ENCODE data around the gene CRB2. TPM values are rescaled to one million over a fixed set of nuclear protein-coding genes. Genes with fewer than 3 reads are reported as not detected.
A peak's percentile ranks its signal among the peaks of the same experiment; 100 is the strongest.

CRB2 gene
- total and polyA plus RNA-seq, 7 donors = 0.01 to 0.05 (median 0.03) TPM; not detected in 4

DNA sequence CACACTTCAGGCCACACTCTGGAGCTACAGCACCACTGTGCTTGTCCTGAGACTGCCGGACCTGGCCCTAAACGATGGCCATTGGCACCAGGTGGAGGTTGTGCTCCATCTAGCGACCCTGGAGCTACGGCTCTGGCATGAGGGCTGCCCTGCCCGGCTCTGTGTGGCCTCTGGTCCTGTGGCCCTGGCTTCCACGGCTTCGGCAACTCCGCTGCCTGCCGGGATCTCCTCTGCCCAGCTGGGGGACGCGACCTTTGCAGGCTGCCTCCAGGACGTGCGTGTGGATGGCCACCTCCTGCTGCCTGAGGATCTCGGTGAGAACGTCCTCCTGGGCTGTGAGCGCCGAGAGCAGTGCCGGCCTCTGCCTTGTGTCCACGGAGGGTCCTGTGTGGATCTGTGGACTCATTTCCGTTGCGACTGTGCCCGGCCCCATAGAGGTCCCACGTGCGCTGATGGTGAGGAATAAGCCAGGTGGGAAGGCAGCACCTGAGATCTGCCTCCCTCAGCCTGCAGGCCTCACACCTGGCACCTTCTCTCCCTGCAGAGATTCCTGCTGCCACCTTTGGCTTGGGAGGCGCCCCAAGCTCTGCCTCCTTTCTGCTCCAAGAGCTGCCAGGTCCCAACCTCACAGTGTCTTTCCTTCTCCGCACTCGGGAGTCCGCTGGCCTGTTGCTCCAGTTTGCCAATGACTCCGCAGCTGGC, 14.7 kb downstream of the CRB2 start:
- Histone ChIP-seq H3K27me3 (ENCODE audit: insufficient read depth in 3 of 3, low read length in 2 of 3) (peaks cover 0 to 75% (median 28%) of the 10 kb centered on the region in 3 donors), H3K9me3 (no peaks in the 10 kb centered on the region), H3K4me1 (no peaks in the 10 kb centered on the region), H3K36me3 (ENCODE audit: insufficient read depth in 1 of 2, low read depth in 1 of 2) (no peaks in the 10 kb centered on the region), H3K4me3 (no peak overlapping the region), H3K27ac (no peak overlapping the region)
- DNase-seq (no peak), ATAC-seq (no peak)
- intact Hi-C loops (cut with DNase I) = no loop called here
- WGBS, 3 donors = 80 to 89% (median 84%) methylated on average over 27 to 29 of the region's 29 CpGs
- TF ChIP-seq CTCF (IDR thresholded peaks at IDR 0.05) = no peak

- H3K4me1 ChIP-seq = no peaks in the 10 kb centered on the region
- WGBS, 3 donors = 65 to 71% (median 69%) methylated on average over 18 of the region's 18 CpGs
- peaks cover 0 to 79% (median 31%) of the 10 kb centered on the region in 3 donors for H3K27me3 ChIP-seq (ENCODE audit: insufficient read depth in 3 of 3, low read length in 2 of 3)
- H3K36me3 ChIP-seq (ENCODE audit: insufficient read depth in 1 of 2, low read depth in 1 of 2) = no peaks in the 10 kb centered on the region
- no peaks in the 10 kb centered on the region for H3K9me3 ChIP-seq
- ATAC-seq (no peak), DNase-seq (no peak)
- H3K27ac ChIP-seq = no peak overlapping the region
- intact Hi-C loops (cut with DNase I) = no loop called here
- TF ChIP-seq CTCF (IDR thresholded peaks at IDR 0.05) = no peak
- H3K4me3 ChIP-seq = no peak overlapping the region
These were observed 15.2 kb downstream of the CRB2 start for GRCh38 chr9:123371228-123371584.

DNA sequence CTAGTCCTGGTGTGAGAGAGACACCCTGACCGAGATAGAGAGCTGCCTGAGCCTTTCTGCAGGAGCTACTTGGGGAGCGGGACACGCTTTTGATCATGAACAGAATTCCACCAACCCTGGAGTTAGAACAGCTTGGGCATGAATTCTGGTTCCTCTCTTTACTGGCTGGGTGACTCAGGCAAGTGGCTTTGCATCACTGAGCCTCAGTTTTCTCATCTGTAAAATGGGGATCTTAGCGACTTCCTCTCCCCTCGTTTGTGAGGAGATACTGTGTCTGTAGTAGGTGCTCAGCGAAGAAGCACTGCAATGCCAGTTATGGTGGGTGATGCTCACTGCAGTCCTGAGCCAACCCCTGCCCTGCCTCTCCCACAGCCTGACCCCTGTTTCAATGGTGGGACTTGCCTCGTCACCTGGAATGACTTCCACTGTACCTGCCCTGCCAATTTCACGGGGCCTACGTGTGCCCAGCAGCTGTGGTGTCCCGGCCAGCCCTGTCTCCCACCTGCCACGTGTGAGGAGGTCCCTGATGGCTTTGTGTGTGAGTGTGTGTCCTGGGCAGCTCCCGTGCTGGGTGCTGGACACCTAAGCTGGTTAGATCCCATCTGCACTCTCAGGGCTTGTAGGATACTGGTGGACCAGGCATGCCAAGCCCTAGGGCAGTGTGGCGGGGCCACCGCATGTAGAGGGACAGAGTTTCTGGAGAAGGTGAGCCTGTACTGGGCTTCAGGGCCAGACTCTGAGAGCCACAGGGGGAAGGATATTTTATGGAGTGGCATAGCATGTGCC, 16.0 kb downstream of the CRB2 start:
- Histone ChIP-seq H3K27ac (no peak overlapping the region), H3K27me3 (ENCODE audit: insufficient read depth in 3 of 3, low read length in 2 of 3) (peaks cover 0 to 82% (median 31%) of the 10 kb centered on the region in 3 donors), H3K36me3 (ENCODE audit: insufficient read depth in 1 of 2, low read depth in 1 of 2) (no peaks in the 10 kb centered on the region), H3K4me1 (no peaks in the 10 kb centered on the region), H3K9me3 (no peaks in the 10 kb centered on the region), H3K4me3 (no peak overlapping the region)
- intact Hi-C loops (cut with DNase I) = no loop called here
- no peak for TF ChIP-seq CTCF (IDR thresholded peaks at IDR 0.05)
- 74 to 81% (median 79%) methylated on average over 14 of the region's 14 CpGs for WGBS, 3 donors
- DNase-seq (no peak), ATAC-seq (no peak)

GRCh38 chr9:123372766-123373446, 16.9 kb downstream of the CRB2 start:
- WGBS, 3 donors = 30 to 54% (median 49%) methylated on average over 27 to 58 of the region's 58 CpGs
- Histone ChIP-seq H3K4me3 (peak overlapping the region; percentile 15), H3K27me3 (ENCODE audit: insufficient read depth in 3 of 3, low read length in 2 of 3) (peaks cover 0 to 79% (median 27%) of the 10 kb centered on the region in 3 donors), H3K36me3 (ENCODE audit: insufficient read depth in 1 of 2, low read depth in 1 of 2) (no peaks in the 10 kb centered on the region), H3K4me1 (no peaks in the 10 kb centered on the region), H3K27ac (no peak overlapping the region), H3K9me3 (no peaks in the 10 kb centered on the region)
- TF ChIP-seq CTCF (IDR thresholded peaks at IDR 0.05) = no peak
- ATAC-seq (no peak), DNase-seq (no peak)
- intact Hi-C loops (cut with DNase I) = no loop called here

Measured in psoas muscle (tissue), 8 donors.